Subcutaneous adipose tissue (tissue), 4 donors: ENCODE data around the gene CAMK1. TPM values are rescaled to one million over a fixed set of nuclear protein-coding genes. Genes with fewer than 3 reads are reported as not detected.

Experiments used
- CTCF ChIP-seq: fragments of 450-650 bp; IDR thresholded peaks from one replicate; pipeline ENCODE4 v1.5.1; 2016; ENCODE audit warnings: low read depth, mild to moderate bottlenecking, control low read depth, antibody characterized with exemption, moderate library complexity
- total RNA-seq, 4 donors: library from RNA; depleted of rRNA; stranded (reverse); fragments of >200 nt; gene quantifications; one replicate each; pipeline ENCODE4 v1.1.0, GENCODE V29; 2016

The CAMK1 gene
- total RNA-seq, 4 donors from 2014 or later: 57.0 to 122 (median 66.6) TPM

DNA sequence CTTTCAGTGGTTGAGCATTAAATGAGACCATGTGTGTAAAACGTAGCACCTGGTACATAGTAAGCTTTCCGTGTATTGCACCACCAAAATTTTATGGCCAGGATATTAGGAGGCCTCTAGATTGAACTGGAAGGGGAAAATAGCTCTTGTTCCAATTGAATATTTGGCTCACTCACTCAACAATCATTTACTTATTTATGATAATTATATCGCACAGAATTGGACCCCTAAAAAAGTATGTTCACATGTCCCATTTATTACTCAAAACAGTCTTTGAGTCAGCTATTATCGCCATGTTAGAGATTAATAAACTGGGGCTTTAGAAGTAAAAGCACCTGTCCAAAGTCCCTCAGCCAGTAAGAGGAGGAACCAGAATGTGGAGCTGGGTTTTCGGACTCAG lies 35.2 kb upstream of the CAMK1 start:
- TF ChIP-seq CTCF: no peak

GRCh38 chr3:9803494-9803893 lies 33.7 kb upstream of the CAMK1 start:
- TF ChIP-seq CTCF: no peak

DNA sequence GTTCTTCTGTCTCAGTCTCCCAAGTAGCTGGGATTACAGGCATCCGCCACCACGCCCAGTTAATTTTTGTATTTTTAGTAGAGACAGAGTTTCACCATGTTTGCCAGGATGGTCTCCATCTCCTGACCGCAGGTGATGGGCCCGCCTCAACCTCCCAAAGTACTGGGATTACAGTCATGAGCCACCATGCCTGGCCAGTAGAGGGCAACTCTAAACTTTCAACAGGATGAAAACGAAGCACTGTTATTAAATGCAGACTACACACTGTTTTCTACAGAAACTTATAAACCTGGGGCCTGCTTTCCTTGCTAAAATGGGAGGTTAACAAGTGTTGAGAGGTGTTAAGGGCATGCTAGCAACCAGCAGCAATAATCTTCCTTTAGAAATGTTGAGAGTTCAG lies 30.8 kb upstream of the CAMK1 start:
- TF ChIP-seq CTCF: no peak

DNA sequence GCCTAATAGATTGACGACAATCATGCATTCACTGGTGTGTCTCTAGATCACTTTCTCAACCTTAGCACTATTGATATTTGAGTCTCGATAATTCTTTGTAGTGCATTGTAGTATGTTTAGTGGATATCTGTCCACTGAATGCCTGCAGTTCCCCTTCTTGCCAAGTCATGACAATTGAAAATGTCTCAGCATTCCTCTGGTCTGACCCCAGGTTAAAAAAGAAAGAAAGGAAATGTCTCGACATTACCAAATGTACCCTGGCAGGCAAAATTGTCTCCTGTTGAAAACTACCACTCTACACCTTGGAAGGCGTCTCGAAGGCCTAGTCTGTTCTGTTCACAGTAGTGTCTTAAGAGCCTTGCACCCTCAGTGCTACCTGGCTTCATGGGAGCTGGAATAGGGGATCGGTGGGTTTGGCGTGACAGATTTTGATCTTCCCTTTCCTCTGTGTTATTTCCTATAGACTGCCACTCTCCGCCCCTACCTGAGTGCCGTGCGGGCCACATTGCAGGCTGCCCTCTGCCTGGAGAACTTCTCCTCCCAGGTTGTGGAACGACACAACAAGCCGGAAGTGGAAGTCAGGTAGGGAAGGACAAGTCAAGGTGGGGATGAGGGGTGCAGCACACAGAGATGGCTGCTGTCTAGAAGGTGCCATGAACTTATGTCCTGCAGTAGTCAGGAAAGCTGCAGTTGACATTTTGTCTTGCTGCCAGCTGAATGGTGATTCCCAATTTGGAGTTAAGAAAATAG lies 27.6 kb upstream of the CAMK1 start:
- no peak for TF ChIP-seq CTCF

DNA sequence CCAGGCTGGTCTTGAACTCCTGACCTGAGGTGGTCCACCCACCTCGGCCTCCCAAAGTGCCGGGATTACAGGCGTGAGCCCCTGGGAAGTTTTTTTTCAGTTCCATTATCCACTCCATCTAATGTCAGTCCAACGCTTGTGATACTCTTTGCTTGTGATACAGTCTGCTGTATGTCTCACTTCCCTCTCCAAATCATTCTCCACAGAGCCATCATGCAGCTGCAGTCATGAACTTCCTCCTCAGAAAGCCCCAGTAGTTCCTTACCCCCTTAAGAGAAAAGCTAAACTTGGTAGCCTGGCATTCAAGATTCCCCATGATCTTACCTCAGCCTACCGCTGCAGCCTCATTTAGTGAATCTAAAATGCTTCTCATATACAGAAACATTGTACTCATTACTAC lies 25.5 kb upstream of the CAMK1 start:
- no peak for TF ChIP-seq CTCF

DNA sequence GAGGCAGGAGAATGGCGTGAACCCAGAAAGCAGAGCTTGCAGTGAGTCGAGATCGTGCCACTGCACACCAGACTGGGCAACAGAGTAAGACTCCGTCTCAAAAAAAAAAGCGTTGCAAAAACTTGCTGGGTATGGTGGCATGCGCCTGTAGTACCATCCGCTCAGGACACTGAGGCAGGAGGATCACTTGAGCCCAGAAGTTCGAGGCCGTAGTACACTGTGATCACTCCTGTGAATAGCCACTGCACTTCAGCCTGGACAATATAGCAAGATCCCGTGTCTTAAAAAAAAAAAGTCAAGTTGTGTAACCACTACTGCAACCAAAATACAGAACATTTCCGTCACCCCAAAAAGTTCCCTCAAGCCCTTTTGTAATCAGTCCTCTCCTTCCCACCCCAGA lies 24.7 kb upstream of the CAMK1 start:
- TF ChIP-seq CTCF: no peak

GRCh38 chr3:9793161-9793781 lies 23.5 kb upstream of the CAMK1 start:
- TF ChIP-seq CTCF: no peak
